ENCODE measurements around the gene ISCA2.

DNA sequence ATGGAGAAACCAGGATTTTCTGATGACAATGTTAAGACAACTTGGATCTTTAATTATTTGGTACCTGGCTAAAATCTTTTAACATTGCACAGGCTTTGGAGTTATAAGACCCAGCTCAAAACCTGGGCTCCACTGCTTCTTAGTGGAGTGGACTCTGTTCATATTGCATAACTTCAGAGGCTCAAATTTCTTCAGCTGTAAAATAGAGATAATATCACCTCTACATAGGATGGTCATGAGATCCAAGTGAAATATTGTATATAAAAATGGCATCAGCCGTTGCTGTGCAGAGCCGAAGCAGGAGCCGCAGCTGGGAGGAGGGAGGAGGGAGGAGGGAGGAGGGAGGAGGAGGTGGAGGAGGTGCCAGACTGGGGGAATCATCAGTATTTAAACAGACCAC, 11.0 kb upstream of the ISCA2 start:
- TF ChIP-seq GABPA (IDR thresholded peaks at IDR 0.05; ENCODE audit: low read depth) (no peak), POLR2AphosphoS5 (IDR thresholded peaks at IDR 0.05; ENCODE audit: low read depth) (no peak)
- TF ChIP-seq, protein P1, sequence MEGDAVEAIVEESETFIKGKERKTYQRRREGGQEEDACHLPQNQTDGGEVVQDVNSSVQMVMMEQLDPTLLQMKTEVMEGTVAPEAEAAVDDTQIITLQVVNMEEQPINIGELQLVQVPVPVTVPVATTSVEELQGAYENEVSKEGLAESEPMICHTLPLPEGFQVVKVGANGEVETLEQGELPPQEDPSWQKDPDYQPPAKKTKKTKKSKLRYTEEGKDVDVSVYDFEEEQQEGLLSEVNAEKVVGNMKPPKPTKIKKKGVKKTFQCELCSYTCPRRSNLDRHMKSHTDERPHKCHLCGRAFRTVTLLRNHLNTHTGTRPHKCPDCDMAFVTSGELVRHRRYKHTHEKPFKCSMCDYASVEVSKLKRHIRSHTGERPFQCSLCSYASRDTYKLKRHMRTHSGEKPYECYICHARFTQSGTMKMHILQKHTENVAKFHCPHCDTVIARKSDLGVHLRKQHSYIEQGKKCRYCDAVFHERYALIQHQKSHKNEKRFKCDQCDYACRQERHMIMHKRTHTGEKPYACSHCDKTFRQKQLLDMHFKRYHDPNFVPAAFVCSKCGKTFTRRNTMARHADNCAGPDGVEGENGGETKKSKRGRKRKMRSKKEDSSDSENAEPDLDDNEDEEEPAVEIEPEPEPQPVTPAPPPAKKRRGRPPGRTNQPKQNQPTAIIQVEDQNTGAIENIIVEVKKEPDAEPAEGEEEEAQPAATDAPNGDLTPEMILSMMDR (IDR thresholded peaks at IDR 0.05; ENCODE audit: insufficient read depth, low read length): no peak

Data from HL-60 (cell line).